Hematopoietic multipotent progenitor cell treated with erythropoietin and hydrocortisone succinate and interleukin-3 and kit ligand, for 4 days (in vitro differentiated cells): ENCODE measurements around the gene ACAD8.

Source experiments
- DNase-seq: peaks from one replicate; pipeline ENCODE4 v3.0.0-alpha.2; 2015

ACAD8 gene

DNA sequence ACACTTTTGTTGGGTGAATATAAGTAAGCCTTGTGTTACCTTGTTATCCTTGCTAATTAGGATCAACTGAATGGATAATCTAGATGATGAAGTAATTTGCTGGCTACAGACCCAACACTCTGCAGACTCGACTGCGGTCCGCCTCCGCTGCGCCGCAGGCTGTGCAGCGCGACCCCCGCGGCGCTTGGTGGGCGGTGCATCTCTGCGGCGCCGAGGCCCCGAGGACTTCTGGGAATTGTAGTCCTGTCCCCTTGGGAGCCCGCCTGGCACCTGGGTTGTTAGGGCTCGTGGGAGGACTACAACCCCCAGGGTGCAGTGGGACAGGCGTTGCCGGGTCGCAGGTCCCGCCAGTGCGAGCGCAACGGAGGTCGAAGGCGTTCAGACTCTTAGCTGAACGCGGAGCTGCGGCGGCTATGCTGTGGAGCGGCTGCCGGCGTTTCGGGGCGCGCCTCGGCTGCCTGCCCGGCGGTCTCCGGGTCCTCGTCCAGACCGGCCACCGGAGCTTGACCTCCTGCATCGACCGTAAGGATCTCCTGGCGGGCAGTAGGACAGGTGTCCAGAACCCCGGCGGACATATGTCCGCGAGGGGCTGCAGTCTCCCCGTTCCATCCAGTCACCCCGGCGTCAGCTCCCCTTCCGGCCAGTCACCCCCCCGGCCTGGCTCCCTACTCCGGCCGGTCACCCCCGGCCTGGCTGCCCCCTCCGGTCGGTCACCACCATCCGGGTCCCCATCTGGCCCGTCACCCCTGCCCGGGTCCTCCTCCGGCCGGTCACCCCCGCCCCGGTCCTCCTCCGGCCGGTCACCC lies at the start of gene ACAD8, which contains the start of gene THYN1:
Gene ACAD8 (plus strand): TSS at position 381 of the 806 bp plus-strand sequence. CDS start 33 bp downstream, at position 414.
Gene THYN1 (minus strand): TSS at position 165 of the 806 bp plus-strand sequence. CDS start 470 bp downstream, outside the sequence.
- DNase-seq = peak; percentile 99

- no peak for DNase-seq
Measured at GRCh38 chr11:134205729-134206128, 47.6 kb upstream of the ACAD8 start.

- no peak for DNase-seq
Measured at GRCh38 chr11:134206185-134206584, 47.2 kb upstream of the ACAD8 start.

- DNase-seq = peak; percentile 71
Measured at GRCh38 chr11:134207538-134208239, 45.7 kb upstream of the ACAD8 start.

- no peak for DNase-seq
Measured at GRCh38 chr11:134215836-134216235, 37.5 kb upstream of the ACAD8 start.

DNA sequence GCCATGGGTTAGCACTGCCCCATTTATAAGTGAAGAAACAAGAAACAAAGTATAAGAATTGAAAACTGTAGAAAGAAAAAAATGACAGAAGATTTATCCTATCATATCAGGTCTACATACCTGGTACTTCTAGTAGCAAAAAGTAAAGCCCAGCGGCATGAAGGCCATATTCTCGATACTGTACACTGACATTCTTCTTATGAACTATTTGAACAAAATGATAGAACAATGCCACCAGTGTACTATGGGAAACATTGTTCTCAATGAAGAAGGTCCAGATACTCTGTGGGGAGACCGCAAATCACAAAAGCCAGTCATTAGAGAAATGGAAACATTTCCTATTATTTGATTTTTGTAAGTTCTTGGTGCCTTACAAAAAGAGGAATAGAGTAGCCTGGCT lies 36.6 kb upstream of the ACAD8 start:
- no peak for DNase-seq

DNA sequence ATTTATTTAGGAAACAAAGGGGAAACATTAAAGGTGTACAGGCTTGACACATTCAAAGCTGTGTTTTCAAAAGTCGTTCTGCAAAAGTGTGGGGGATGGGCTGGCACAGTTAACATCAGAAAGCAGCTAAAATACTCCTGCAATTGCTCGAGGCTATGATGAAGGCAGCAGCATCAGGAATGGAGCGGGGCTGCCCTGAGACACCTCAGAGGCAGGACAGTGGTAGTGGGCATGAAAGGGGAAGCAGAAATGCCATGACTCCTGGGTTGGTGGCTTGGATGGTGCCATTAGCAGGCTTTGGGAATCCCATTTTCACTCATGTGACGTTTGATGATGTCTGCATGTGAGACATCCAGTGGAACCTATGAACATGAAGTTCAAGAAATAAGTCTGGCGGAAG lies 30.2 kb upstream of the ACAD8 start:
- DNase-seq = peak; percentile 49

- peak; percentile 99 for DNase-seq
Measured at GRCh38 chr11:134223836-134224709, 29.3 kb upstream of the ACAD8 start, which contains the start of the genes NCAPD3 and VPS26B. Gene NCAPD3 (minus strand): TSS chr11:134223967. CDS start chr11:134223926, 41 bp downstream. Gene VPS26B (plus strand): TSS chr11:134224671. CDS start chr11:134225123, 452 bp downstream.

DNA sequence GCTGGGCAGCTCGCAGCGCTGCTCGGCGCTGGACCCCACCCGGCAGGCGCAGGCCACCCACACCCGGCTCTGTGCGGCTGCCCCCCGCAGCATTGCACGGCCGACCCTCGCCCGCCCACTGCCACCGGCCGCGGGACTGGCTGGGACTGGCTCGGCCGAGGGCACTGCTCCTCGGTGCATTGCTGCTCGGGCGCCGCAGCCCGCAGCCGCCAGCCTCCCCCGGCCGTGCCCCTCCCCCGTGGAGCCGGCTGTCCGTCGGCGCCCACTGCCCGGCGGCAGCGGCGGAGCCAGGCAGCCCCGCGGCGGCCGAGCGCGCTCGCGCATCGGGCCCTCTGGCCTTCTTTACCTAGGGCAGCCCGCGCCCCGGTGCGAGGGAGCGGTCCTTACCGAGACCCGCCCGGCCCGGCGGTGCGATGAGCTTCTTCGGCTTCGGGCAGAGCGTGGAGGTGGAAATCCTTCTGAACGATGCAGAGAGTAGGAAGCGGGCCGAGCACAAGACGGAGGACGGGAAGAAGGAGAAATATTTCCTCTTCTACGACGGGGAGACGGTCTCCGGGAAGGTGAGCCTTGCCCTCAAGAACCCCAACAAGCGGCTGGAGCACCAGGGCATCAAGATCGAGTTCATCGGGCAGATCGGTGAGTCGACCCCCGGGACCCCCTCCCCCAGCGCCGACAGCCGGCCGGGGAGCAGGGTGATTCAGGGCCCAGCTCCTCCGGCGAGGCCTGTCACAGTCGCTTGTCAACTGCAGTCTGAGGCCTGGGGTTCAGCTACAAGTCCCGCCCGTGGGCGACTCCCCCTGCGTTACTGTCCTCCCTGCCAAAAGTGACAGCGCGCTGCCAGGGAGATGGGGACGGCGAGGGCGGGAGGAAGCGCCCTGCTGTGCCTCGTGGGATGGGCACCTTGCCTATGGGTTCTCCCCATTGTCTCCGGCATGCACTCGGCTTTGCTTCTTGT lies 28.4 kb upstream of the ACAD8 start:
- peak; percentile 87 for DNase-seq

DNA sequence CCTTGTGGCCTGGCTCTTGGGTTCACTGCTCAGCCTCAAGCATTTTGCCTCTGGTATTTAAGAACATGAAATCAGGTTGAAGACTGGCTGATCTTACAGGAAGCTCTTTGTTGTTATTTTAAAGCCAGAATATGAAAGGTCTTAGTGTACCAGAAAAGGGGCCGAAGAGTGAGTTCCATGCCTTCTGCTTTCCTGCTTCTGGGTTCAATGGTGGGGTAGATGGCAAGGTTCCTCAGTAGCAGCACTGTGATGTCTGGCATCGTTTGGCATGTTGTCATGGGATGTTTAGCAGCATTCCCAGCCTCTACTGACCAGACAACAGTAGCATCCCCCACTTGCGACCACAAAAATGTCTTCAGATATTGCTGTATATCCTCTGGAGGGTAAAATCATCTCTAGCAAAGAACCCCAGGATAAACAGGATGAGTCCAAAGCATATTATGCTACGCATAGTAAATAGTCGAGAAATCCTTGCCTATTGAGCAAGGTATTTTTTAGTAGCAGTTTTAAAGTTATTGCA lies 26.5 kb upstream of the ACAD8 start:
- DNase-seq = no peak

- no peak for DNase-seq
Measured at GRCh38 chr11:134228625-134229024, 24.7 kb upstream of the ACAD8 start.

GRCh38 chr11:134229126-134229790 lies 24.1 kb upstream of the ACAD8 start:
- no peak for DNase-seq

- DNase-seq = no peak
Measured at GRCh38 chr11:134230339-134230738, 23.0 kb upstream of the ACAD8 start.

DNA sequence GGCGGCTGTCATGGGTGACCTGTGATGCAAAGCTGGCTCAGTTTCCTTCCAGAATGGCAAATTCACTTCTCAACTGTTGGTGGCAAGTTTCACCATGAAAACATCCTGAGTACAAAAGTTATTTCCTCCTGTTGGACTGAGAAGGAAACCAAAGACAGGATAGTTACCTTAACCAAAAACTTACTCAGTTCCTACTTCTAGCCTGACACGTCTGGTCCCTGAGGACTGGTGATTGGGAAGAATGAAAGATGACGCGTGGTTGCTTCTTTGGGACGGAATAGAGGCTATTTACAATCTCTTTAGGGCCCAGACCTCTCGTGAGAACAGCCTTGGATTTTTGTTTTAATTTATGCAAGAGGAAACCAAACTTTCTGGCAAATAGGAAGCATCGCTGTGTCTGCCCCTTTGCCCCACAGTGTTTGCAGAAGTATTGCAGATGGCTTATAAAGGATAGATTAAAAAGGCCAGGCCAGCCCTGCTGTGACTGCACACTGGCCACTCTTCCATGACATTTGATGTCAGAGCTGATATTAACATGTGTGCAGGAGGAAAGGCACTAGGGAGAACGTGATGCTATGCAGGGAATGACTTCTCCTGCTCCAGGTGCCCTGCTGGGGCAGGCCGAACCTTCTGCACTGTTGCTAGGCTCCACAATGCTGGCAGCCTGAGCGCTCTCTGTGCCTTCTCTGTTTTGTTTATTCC lies 21.3 kb upstream of the ACAD8 start:
- peak; percentile 54 for DNase-seq

DNA sequence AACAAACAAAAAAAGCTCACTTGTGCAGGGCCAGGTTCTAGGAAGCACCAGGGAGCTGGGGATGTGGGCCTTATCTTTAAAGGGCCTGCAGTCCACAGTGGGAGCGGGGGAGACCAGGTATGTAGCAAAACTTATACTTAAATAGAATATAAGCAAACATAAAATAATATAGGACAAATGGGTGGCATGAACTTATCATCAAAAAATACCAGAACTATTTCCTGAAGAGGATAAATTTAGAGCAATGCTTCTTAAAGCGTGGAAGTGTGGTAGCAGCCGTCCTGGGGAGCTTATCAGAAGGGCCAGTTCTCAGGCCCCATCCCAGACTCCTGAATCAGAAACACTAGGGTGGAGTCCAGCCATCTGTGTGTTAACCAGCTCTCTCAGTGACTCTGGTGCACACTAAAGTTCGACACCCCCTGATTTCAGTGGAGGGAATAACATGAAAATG lies 19.6 kb upstream of the ACAD8 start:
- DNase-seq = peak; percentile 86

- no peak for DNase-seq
Measured at GRCh38 chr11:134235399-134235798, 18.0 kb upstream of the ACAD8 start.

GRCh38 chr11:134236834-134237556 lies 16.4 kb upstream of the ACAD8 start:
- peak; percentile 26 for DNase-seq

GRCh38 chr11:134237557-134237922 lies 15.8 kb upstream of the ACAD8 start:
- no peak for DNase-seq

- DNase-seq = no peak
Measured at GRCh38 chr11:134238956-134239355, 14.4 kb upstream of the ACAD8 start.
